ENCODE data around the gene SEC11A. TPM values are rescaled to one million over a fixed set of nuclear protein-coding genes. Genes with fewer than 3 reads are reported as not detected.
"Not testable (repeated sequence)": the region's sequence is repeated elsewhere in the genome, so short reads cannot be mapped to it uniquely, and the experiment has no call there.

Gene SEC11A
- total RNA-seq, 1 donor: 202 TPM

DNA sequence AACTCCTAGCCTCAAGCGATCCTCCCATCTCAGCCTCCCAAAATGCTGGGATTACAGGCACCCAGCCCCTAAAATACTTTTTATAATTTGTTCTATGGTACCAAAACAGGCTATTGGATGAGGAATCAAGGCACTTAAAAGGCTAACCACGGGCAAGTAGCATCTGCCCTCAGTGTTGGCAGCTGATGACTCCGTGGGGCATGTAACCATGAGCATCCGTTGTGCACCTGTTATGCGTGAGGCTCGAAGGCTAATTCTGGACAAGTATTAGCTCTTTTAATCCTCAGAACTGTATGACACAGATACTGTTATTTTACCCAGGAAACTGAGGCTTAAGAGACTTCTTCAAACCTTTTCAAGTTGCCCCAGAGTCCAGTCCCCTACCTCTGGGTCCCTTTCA is 72.1 kb downstream of the SEC11A start:
- H3K4me1 ChIP-seq (ENCODE audit: insufficient read depth, low read length): no peaks in the 10 kb centered on the region
- H3K9me3 ChIP-seq (ENCODE audit: low read depth, low read length): no peaks in the 10 kb centered on the region
- DNase-seq (ENCODE audit: insufficient read length, low spot score, missing footprints): no peak
- H4K20me1 ChIP-seq (ENCODE audit: insufficient read depth, low read length): peaks cover 8% of the 10 kb centered on the region
- H3K27me3 ChIP-seq (ENCODE audit: insufficient read depth, low read length): no peaks in the 10 kb centered on the region
- H3K4me2 ChIP-seq (ENCODE audit: insufficient read depth, low read length): no peak overlapping the region
- TF ChIP-seq, protein P1, sequence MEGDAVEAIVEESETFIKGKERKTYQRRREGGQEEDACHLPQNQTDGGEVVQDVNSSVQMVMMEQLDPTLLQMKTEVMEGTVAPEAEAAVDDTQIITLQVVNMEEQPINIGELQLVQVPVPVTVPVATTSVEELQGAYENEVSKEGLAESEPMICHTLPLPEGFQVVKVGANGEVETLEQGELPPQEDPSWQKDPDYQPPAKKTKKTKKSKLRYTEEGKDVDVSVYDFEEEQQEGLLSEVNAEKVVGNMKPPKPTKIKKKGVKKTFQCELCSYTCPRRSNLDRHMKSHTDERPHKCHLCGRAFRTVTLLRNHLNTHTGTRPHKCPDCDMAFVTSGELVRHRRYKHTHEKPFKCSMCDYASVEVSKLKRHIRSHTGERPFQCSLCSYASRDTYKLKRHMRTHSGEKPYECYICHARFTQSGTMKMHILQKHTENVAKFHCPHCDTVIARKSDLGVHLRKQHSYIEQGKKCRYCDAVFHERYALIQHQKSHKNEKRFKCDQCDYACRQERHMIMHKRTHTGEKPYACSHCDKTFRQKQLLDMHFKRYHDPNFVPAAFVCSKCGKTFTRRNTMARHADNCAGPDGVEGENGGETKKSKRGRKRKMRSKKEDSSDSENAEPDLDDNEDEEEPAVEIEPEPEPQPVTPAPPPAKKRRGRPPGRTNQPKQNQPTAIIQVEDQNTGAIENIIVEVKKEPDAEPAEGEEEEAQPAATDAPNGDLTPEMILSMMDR (IDR thresholded peaks at IDR 0.05; ENCODE audit: extremely low read depth, low read depth, low read length): no peak
- no peak overlapping the region for H2AFZ ChIP-seq (ENCODE audit: low read length)
- peaks cover 6% of the 10 kb centered on the region for H3K79me2 ChIP-seq (ENCODE audit: insufficient read depth, low read length)
- no peak overlapping the region for H3K27ac ChIP-seq (ENCODE audit: low read depth, low read length)
- H3K4me3 ChIP-seq (ENCODE audit: insufficient read depth, low read length): no peak overlapping the region
- H3K36me3 ChIP-seq (ENCODE audit: insufficient read depth, low read length): peaks cover 85% of the 10 kb centered on the region

DNA sequence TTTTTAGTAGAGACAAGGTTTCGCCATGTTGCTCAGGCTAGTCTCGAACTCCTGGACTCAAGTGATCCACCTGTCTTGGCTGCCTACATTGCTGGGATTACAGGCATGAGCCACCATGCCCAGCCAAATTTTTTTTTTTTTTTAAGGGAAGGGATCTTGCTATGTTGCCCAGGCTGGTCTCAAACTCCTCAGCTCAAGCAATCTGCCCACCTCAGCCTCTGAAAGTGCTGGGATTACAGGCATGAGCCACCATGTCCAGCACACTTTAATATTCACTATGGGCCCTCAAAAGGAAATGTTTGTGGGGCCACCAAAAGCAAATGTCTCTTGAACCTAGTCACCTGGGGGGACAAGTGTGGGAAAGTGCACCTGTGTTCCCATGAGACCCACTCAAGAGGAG is 73.3 kb downstream of the SEC11A start:
- H3K36me3 ChIP-seq (ENCODE audit: insufficient read depth, low read length): peaks cover 80% of the 10 kb centered on the region
- DNase-seq (ENCODE audit: insufficient read length, low spot score, missing footprints); H3K27me3 ChIP-seq (ENCODE audit: insufficient read depth, low read length): not testable (repeated sequence)

DNA sequence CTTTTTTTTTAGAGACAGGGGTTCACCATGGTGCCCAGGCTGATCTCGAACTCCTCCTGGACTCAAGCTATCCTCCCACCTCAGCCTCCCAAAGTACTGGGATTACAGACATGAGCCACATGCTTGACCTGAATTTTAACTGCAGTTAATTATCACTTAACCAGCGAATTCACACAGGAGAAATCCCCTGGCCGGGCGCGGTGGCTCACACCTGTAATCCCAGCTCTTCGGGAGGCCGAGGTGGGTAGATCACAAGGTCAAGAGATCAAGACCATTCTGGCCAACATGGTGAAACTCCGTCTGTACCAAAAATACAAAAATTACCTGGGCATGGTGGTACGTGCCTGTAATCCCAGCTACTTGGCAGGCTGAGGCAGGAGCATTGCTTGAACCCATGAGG is 74.1 kb downstream of the SEC11A start:
- H3K36me3 ChIP-seq (ENCODE audit: insufficient read depth, low read length): peaks cover 79% of the 10 kb centered on the region
- not testable (repeated sequence) for H2AFZ ChIP-seq (ENCODE audit: low read length); H3K4me3 ChIP-seq (ENCODE audit: insufficient read depth, low read length); H3K9me3 ChIP-seq (ENCODE audit: low read depth, low read length); H3K27ac ChIP-seq (ENCODE audit: low read depth, low read length); H4K20me1 ChIP-seq (ENCODE audit: insufficient read depth, low read length); H3K4me1 ChIP-seq (ENCODE audit: insufficient read depth, low read length); H3K4me2 ChIP-seq (ENCODE audit: insufficient read depth, low read length); H3K79me2 ChIP-seq (ENCODE audit: insufficient read depth, low read length); DNase-seq (ENCODE audit: insufficient read length, low spot score, missing footprints); H3K27me3 ChIP-seq (ENCODE audit: insufficient read depth, low read length)

More for the DNA sequence above, 73.3 kb downstream of the SEC11A start:
- H3K4me1 ChIP-seq (ENCODE audit: insufficient read depth, low read length); H2AFZ ChIP-seq (ENCODE audit: low read length); H3K79me2 ChIP-seq (ENCODE audit: insufficient read depth, low read length); H4K20me1 ChIP-seq (ENCODE audit: insufficient read depth, low read length); H3K4me3 ChIP-seq (ENCODE audit: insufficient read depth, low read length); H3K4me2 ChIP-seq (ENCODE audit: insufficient read depth, low read length); H3K9me3 ChIP-seq (ENCODE audit: low read depth, low read length); H3K27ac ChIP-seq (ENCODE audit: low read depth, low read length): not testable (repeated sequence)

DNA sequence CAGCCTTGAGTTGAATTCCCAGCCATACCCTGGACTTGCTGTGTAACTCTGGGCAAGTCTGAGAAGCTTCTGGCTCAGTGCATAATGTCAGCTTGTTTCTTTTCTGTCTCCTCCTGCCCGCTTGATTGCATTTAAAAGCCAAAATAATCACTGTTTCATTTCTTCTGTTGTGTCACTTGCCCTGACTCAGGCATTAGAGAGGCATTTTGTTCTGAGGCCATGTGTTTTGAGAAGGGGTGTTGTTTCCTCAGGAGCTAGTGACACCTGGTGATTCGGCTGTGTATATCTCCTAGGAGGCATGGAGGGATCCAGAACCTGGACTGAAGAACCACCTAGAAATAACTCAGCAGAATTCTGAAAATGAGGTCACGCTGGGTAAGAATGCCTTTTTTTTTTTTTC is 77.8 kb downstream of the SEC11A start:
- TF ChIP-seq, protein P1 (IDR thresholded peaks at IDR 0.05; ENCODE audit: extremely low read depth, low read depth, low read length): peak; percentile 25
- peaks cover 8% of the 10 kb centered on the region for H3K79me2 ChIP-seq (ENCODE audit: insufficient read depth, low read length)
- no peak overlapping the region for H3K4me2 ChIP-seq (ENCODE audit: insufficient read depth, low read length)
- peak overlapping the region; percentile 26 for H3K27ac ChIP-seq (ENCODE audit: low read depth, low read length)
- DNase-seq (ENCODE audit: insufficient read length, low spot score, missing footprints): peak; percentile 81
- no peaks in the 10 kb centered on the region for H3K9me3 ChIP-seq (ENCODE audit: low read depth, low read length)
- H4K20me1 ChIP-seq (ENCODE audit: insufficient read depth, low read length): peaks cover 2% of the 10 kb centered on the region
- no peaks in the 10 kb centered on the region for H3K27me3 ChIP-seq (ENCODE audit: insufficient read depth, low read length)
- H2AFZ ChIP-seq (ENCODE audit: low read length): no peak overlapping the region
- H3K36me3 ChIP-seq (ENCODE audit: insufficient read depth, low read length): peaks cover 58% of the 10 kb centered on the region
- no peak overlapping the region for H3K4me3 ChIP-seq (ENCODE audit: insufficient read depth, low read length)
- H3K4me1 ChIP-seq (ENCODE audit: insufficient read depth, low read length): peaks cover 16% of the 10 kb centered on the region

DNA sequence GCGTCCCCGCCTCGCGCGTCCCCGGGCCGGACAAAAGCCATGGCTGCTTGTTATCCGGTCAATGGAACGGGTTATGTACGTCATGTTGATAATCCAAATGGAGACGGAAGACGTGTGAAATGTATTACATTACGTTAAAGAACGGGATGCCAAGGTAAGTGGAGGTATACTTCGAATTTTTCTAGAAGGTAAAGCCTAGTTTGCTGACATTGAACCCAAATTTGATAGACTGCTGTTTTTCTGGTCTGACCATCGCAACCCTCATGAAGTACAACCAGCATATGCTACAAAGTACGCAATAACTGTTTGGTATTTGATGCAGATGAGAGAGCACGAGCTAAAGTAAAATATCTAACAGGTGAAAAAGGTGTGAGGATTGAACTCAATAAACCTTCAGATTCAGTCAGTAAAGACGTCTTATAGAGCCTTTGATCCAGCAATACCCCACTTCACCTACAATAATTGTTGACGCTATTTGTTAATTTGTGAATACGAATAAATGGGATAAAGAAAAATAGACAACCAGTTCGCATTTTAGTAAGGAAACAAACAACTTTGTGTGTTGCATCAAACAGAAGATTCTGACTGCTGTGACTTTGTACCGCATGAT is 81.6 kb downstream of the SEC11A start:
- H4K20me1 ChIP-seq (ENCODE audit: insufficient read depth, low read length): peaks cover 2% of the 10 kb centered on the region
- H3K4me2 ChIP-seq (ENCODE audit: insufficient read depth, low read length): peak overlapping the region; percentile 99
- H3K4me3 ChIP-seq (ENCODE audit: insufficient read depth, low read length): peak overlapping the region; percentile 91
- TF ChIP-seq, protein P1 (IDR thresholded peaks at IDR 0.05; ENCODE audit: extremely low read depth, low read depth, low read length): no peak
- no peaks in the 10 kb centered on the region for H3K27me3 ChIP-seq (ENCODE audit: insufficient read depth, low read length)
- peak overlapping the region; percentile 60 for H2AFZ ChIP-seq (ENCODE audit: low read length)
- peaks cover 23% of the 10 kb centered on the region for H3K79me2 ChIP-seq (ENCODE audit: insufficient read depth, low read length)
- no peak for DNase-seq (ENCODE audit: insufficient read length, low spot score, missing footprints)
- peaks cover 21% of the 10 kb centered on the region for H3K36me3 ChIP-seq (ENCODE audit: insufficient read depth, low read length)
- H3K4me1 ChIP-seq (ENCODE audit: insufficient read depth, low read length): peaks cover 37% of the 10 kb centered on the region
- H3K27ac ChIP-seq (ENCODE audit: low read depth, low read length): no peak overlapping the region
- H3K9me3 ChIP-seq (ENCODE audit: low read depth, low read length): no peaks in the 10 kb centered on the region

Data from osteoblast (primary cell).